GM12874 (cell line): Measurements from ENCODE around the gene UGT1A7.

Experiments
- TF ChIP-seq, protein P1 (sequence below): IDR thresholded peaks from 2 replicates; pipeline ENCODE4 v1.5.1; 2011; ENCODE audit warnings: low read depth, mild to moderate bottlenecking, control low read depth, low read length, moderate library complexity; ENCODE audit not compliant: insufficient read depth

UGT1A7 gene

DNA sequence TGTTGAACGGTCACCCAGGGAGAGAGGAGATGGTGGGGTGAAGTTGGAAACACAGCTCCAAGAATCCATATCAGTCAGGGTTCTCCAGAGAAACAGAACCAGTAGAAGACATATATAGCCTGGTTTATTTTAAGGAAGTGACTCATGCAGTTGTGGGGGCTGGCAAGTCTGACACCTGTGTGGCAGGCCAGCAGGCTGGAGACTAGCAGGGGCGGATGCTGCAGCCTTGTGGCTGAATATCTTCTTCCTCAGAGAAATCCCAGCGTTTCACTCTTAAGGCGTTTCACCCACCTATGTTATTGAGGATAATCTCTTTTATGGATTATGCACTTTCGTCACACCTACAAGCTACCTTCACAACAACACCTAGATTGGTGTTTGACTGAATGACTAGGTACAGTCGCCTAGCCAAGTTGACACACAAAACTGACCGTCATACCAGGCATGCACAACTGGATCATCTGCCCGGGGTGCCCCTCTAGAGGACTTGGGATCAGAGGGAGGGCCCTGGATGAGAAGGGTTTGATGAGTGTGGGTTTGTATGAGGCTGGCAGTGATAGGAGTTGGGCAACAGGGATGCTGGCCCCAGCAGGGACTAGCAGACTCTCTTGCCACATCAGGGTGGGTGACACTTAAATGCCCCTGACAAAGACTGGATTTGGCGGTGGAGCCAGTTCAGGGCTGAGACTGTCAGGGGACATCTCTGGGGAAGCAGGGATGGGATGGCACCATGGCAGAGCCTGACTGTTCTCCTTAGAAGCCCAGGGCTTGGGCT lies 119.8 kb downstream of the UGT1A7 start:
- TF ChIP-seq, protein P1, sequence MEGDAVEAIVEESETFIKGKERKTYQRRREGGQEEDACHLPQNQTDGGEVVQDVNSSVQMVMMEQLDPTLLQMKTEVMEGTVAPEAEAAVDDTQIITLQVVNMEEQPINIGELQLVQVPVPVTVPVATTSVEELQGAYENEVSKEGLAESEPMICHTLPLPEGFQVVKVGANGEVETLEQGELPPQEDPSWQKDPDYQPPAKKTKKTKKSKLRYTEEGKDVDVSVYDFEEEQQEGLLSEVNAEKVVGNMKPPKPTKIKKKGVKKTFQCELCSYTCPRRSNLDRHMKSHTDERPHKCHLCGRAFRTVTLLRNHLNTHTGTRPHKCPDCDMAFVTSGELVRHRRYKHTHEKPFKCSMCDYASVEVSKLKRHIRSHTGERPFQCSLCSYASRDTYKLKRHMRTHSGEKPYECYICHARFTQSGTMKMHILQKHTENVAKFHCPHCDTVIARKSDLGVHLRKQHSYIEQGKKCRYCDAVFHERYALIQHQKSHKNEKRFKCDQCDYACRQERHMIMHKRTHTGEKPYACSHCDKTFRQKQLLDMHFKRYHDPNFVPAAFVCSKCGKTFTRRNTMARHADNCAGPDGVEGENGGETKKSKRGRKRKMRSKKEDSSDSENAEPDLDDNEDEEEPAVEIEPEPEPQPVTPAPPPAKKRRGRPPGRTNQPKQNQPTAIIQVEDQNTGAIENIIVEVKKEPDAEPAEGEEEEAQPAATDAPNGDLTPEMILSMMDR: no peak

DNA sequence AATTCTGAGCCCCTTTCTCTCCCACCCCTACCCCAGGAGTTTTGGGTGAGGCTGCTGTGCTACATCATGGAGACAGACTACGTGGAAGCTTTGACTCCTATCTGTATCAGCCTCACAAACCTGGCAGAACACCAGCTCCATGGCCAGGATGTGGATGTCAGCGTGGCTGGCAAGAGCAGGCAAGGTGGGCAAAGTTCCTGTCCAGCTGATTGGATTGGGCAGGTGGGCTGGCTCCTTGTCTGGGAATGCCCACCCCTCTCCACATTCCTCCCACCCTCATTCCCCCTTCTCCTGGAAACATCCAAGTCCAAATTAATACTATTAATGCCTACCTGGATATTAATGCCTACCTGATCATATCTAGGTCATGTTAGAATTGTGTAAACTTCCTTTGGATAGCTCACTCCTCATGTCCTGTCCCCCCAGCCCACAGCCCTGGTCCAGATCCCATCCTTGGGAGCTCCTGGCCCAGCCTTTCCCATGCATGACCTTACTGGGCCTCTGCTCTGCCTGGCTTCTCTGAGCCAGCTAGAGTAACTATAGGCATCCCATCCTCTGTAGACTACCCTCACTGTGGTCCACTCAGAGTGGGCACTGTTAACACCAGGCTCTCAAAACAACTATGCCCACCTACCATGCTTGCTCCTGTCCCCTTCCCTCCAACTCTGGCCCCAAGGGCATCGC lies 120.6 kb downstream of the UGT1A7 start:
- TF ChIP-seq, protein P1: no peak

DNA sequence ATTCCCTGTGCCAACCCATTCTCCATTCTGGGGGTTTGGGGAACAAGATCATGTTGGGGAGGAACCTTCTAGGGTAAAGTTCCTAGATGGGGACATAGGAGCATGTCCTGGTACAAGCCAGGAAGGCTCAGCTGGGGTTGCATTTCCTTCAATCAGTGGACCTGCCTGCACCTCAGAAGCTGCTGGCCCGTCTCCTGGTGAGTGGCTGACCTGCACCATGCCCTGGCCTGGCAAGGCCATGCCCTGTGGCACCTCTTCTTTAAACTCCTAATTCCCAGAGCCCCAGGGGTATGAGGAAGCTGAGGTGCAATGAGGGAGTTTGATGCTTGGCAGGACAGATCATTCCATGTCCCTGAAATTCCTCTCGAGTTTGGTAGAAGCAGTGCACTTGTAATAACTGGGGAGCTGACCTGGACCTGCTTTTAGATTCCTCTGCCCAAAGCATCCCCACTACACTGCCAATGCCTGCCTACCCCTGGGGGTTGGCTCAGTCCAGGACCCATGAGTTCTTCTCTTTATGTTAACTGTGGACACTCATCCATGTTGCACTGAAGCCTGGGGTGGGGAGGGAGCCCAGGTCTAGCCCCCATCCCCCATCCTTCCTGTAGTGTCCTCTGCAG lies 121.7 kb downstream of the UGT1A7 start:
- TF ChIP-seq, protein P1: no peak

DNA sequence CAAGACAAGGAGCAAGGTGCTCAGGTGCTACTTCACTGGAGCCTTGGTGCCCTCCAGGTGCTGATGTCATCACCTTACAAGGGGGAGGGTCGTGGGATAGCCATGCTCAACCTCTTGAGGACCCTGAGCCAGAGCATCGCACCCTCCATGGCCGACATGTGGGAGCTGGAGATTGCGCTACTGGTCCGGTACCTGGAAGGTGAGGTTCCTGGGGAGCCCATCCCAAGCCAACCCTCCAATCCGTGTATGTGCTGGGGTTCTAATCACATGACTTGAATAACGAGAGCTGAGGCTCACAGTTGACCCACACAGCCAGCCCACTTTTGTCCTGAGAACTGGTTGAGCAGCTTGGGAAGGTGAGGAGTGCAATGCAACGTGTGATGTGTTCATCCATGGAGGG lies 122.3 kb downstream of the UGT1A7 start:
- TF ChIP-seq, protein P1: no peak

DNA sequence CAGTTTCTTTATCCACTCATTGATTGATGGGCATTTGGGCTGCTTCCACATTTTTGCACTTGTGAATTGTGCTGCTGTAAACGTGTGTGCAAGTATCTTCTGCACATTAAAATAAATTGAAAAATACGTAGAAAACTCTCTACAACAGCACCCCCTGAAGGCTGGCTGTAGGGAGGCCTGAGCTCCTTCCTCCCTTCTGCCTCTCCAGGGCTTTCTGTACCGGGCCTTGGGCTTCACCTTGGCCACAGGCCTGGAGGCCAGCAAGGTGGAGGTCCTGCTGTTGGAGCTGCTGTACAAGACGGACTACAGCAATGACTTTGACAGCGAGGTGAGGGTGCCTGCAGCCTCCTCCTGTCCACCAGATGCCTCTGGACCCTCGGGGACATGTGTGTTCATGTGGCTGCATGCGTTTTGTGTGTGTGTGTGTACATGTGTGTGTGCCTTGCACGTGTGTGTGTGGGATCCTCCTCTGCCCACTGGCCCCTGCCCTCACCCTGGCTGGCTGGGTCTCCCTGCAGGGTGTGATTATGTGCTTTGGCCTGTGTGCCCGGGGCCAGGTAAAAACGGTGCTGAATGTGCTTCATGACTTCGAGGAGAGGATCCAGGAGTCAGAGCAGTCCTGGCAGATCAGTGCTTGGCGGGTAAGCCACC lies 125.6 kb downstream of the UGT1A7 start:
- TF ChIP-seq, protein P1: no peak

DNA sequence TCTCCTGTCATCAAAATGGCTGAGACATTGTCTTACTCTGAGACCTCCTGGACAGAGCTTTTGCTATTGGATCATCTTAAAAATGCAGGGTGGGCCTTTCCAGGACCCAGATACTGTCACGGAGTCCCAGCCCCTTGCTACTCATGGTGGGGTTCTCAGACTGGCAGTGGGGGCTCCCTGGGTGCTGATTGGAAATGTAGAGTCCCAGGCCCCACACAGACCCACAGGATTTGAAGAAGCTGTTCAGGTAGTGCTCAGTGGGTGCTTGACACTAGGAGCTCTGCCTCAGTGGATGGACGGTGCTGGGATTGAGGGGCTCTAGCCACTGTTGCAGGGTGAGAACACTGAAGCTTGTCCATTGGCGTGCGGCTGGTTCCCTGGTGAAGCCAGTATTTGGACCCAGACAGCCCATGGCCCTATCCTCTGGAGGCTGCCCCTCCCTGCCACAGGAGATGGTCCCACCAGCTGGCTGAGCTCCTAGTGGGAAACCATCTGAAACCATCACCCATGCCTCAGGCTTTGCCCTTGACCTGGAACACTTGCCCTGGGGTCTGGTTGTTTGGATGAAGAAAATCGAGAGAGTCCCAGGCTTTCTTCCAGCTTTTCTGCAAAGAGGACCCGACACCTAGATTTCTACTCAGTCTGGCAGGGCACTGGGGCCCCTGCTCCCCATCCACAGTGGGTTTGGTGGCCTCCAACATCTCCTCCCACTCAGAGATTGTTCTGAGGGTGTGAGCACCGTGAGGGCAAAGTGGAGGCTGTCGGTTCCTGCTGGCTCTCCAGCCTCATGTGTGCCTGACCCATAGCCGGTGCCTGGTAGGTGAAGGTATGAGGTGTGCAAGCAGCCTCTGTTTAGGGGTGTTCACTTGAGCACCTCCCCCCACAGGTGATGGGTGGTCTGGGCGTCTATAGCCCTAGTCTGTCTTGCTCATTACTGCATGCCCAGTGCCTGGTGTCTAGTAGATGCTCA lies 126.5 kb downstream of the UGT1A7 start:
- TF ChIP-seq, protein P1: no peak
